HG02840 (cell line): ENCODE results near the gene CSTB.
A peak's percentile ranks its signal among the peaks of the same experiment; 100 is the strongest.

Experiments used
- ATAC-seq: cut with Tn5 transposase; IDR thresholded peaks from one replicate; pipeline ENCODE4 v1.9.1; 2021; ENCODE audit warnings: mild to moderate bottlenecking, moderate library complexity, moderate number of reproducible peaks; ENCODE audit not compliant: unreplicated experiment, low FRiP score

The CSTB gene

GRCh38 chr21:43811262-43812105 lies 35.4 kb upstream of the CSTB start:
- ATAC-seq = no peak

- no peak for ATAC-seq
Measured at GRCh38 chr21:43810505-43811261, 34.6 kb upstream of the CSTB start.

- no peak for ATAC-seq
Measured at GRCh38 chr21:43809853-43810504, 33.9 kb upstream of the CSTB start.

- ATAC-seq = no peak
Measured at GRCh38 chr21:43809346-43809799, 33.3 kb upstream of the CSTB start.

GRCh38 chr21:43808832-43809251 lies 32.7 kb upstream of the CSTB start:
- ATAC-seq = no peak

- no peak for ATAC-seq
Measured at GRCh38 chr21:43808367-43808766, 32.3 kb upstream of the CSTB start.

GRCh38 chr21:43806017-43806710 lies 30.1 kb upstream of the CSTB start:
- ATAC-seq = no peak

GRCh38 chr21:43805275-43805800 lies 29.2 kb upstream of the CSTB start:
- peak; percentile 84 for ATAC-seq

- ATAC-seq = no peak
Measured at GRCh38 chr21:43803558-43804300, 27.6 kb upstream of the CSTB start.

- no peak for ATAC-seq
Measured at GRCh38 chr21:43802713-43803313, 26.7 kb upstream of the CSTB start.

- ATAC-seq = no peak
Measured at GRCh38 chr21:43801006-43801783, 25.1 kb upstream of the CSTB start.

- ATAC-seq = no peak
Measured at GRCh38 chr21:43800566-43800965, 24.5 kb upstream of the CSTB start.

- no peak for ATAC-seq
Measured at GRCh38 chr21:43800124-43800523, 24.0 kb upstream of the CSTB start.

GRCh38 chr21:43799301-43799840 lies 23.3 kb upstream of the CSTB start:
- ATAC-seq = no peak

GRCh38 chr21:43797925-43798715 lies 22.0 kb upstream of the CSTB start:
- ATAC-seq = no peak

- no peak for ATAC-seq
Measured at GRCh38 chr21:43797415-43797814, 21.3 kb upstream of the CSTB start.

GRCh38 chr21:43794857-43795256 lies 18.7 kb upstream of the CSTB start:
- no peak for ATAC-seq
